ENCODE data around the gene PLPPR5. TPM values are rescaled to one million over a fixed set of nuclear protein-coding genes. Genes with fewer than 3 reads are reported as not detected.
"Not testable (repeated sequence)": the region's sequence is repeated elsewhere in the genome, so short reads cannot be mapped to it uniquely, and the experiment has no call there.

PLPPR5 gene
- total and polyA plus RNA-seq, 3 donors from 2014 or later, result 4.5 to 7.8 (median 4.8) TPM

DNA sequence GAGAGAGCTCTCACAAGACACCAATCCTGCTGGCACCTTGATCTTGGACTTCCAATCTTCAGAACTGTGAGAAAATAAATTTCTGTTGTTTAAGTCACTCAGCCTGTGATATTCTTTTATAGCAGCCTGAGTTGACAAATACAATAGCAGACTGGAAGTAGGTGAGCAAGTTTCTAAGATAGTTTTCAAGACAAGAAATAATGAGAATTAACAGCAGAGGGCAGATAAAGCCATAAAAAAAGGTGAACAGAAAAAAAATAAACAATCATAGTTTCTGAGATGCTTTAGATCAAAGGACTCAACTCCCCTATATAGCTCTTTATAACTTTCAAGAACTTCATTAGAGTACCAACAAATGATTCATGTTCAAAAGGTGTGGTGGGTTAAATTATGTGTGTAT is 119.8 kb downstream of the PLPPR5 start:
- Histone ChIP-seq H3K4me3 (no peak overlapping the region), H3K27ac (no peak overlapping the region), H3K9me3 (no peaks in the 10 kb centered on the region), H3K4me1 (no peaks in the 10 kb centered on the region), H3K36me3 (ENCODE audit: low read depth, missing control alignments) (no peaks in the 10 kb centered on the region), H3K27me3 (no peaks in the 10 kb centered on the region)
- TF ChIP-seq POLR2A (IDR thresholded peaks at IDR 0.05), result no peak
- TF ChIP-seq, protein P1, sequence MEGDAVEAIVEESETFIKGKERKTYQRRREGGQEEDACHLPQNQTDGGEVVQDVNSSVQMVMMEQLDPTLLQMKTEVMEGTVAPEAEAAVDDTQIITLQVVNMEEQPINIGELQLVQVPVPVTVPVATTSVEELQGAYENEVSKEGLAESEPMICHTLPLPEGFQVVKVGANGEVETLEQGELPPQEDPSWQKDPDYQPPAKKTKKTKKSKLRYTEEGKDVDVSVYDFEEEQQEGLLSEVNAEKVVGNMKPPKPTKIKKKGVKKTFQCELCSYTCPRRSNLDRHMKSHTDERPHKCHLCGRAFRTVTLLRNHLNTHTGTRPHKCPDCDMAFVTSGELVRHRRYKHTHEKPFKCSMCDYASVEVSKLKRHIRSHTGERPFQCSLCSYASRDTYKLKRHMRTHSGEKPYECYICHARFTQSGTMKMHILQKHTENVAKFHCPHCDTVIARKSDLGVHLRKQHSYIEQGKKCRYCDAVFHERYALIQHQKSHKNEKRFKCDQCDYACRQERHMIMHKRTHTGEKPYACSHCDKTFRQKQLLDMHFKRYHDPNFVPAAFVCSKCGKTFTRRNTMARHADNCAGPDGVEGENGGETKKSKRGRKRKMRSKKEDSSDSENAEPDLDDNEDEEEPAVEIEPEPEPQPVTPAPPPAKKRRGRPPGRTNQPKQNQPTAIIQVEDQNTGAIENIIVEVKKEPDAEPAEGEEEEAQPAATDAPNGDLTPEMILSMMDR (IDR thresholded peaks at IDR 0.05), result no peak
- no peak for DNase-seq
- intact Hi-C loops (cut with DNase I; ENCODE audit: low total_unique reads), result no loop called here

DNA sequence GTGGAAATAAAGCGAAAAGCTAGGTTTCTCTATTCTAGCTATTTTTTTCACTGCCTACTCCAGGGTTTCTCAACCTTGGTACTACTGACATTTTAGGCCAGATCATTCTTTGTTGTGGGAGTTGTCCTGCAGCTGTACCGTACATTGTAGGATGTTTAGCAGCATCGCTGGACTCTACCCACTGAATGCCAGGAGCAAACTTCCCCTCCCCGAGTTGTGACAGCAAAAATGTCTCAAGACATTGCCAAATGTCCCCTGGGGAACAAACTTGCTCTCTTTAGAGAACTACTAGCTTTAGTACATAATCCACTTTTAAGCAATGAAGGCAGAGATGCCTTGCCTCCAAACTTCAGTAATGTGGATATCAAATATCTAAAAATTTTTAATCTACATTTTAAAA is 122.8 kb downstream of the PLPPR5 start:
- no peaks in the 10 kb centered on the region for H3K9me3 ChIP-seq
- H3K4me3 ChIP-seq, result no peak overlapping the region
- intact Hi-C loops (cut with DNase I; ENCODE audit: low total_unique reads), result no loop called here
- no peak overlapping the region for H3K27ac ChIP-seq
- DNase-seq, result no peak
- no peak for TF ChIP-seq POLR2A (IDR thresholded peaks at IDR 0.05)
- TF ChIP-seq, protein P1 (IDR thresholded peaks at IDR 0.05), result no peak
- H3K36me3 ChIP-seq (ENCODE audit: low read depth, missing control alignments), result no peaks in the 10 kb centered on the region
- 86 to 89% methylated on average over 4 of the region's 4 CpGs for WGBS, 2 donors
- H3K27me3 ChIP-seq, result no peaks in the 10 kb centered on the region
- no peaks in the 10 kb centered on the region for H3K4me1 ChIP-seq

DNA sequence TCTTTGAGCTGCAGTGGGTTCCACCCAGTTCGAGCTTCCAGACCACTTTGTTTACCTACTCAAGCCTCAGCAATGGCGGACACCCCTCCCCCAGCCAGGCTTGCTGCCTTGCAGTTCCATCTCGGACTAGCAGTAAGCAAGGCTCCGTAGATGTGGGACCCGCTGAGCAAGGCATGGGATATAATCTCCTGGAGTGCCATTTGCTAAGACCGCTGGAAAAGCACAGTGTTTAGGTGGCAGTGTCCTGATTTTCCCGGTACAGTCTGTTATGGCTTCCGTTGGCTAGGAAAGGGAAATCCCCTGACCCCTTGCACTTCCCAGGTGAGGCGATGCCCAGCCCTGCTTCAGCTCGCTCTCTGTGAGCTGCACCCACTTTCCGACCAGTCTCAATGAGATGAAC is 123.4 kb downstream of the PLPPR5 start:
- H3K27ac ChIP-seq; H3K36me3 ChIP-seq (ENCODE audit: low read depth, missing control alignments); H3K9me3 ChIP-seq; H3K27me3 ChIP-seq; DNase-seq; H3K4me1 ChIP-seq; H3K4me3 ChIP-seq; intact Hi-C loops (cut with DNase I; ENCODE audit: low total_unique reads): not testable (repeated sequence)
- 90 to 94% methylated on average over 8 to 11 of the region's 11 CpGs for WGBS, 2 donors

DNA sequence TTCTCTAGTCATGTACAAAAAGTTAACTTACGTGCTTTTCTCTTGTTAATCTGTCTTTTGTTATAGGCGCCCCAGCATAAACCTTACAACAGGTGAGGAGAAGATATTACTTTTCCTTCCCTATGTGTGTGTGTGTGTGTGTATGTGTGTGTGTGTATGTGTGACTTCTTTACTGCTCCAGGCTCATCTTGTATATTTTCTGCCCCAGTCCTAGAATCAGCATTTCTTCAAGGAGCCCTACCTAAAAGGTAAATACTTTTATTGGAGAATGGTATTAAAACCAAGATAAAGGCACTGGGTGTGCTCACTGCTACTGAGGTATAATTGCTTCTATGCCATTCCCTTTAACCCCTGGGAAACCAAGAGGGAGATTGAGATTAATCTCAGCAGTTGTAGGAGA is 129.8 kb downstream of the PLPPR5 start:
- TF ChIP-seq, protein P1 (IDR thresholded peaks at IDR 0.05), result no peak
- no peak for TF ChIP-seq POLR2A (IDR thresholded peaks at IDR 0.05)
- WGBS, 2 donors, result 94 to 96% methylated on average over 2 of the region's 2 CpGs

DNA sequence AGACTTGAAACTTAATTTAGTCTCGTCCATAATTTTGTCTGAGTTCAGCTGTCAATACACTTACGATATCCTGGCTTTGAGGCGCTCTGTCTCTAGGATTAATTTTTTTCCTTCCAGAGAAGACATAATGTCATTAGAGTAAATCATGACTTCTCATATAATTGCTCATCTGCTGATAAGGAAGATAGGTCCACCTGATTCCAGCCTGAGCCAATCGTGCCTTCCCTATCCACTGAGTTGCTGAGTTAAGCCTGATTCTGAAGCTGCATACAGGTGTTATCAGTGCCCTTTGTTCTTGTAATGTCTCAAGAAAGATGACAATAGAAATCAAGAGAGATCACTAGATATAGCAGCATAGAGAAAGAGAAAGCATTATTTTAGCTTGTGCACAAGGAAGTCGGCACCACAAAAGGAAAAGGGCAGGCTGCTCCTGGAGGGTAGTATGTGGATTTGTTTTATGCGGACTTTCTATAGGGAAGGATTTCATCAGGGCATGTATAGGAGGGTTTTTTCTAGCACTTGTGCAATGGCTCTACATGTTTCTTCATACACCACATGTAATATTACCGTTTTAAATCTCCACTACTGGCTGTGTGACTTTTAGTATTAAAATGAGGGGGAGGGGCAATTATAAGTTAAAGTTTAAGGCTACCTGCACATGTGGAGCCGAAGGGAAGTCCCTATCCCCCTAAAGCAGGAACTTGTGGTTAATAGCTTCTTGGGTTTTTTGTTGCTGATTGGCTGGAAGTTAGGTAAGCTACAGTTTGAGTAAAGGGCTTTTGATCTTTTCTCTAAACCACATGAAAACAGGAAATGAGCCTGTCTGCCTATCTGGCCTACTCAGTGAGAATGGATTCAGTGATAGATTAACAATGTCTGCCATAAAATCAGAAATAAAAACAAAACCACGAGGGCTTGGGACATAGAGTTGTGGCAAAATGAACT is 133.4 kb downstream of the PLPPR5 start:
- H3K4me3 ChIP-seq, result no peak overlapping the region
- intact Hi-C loops (cut with DNase I; ENCODE audit: low total_unique reads), result no loop called here
- TF ChIP-seq POLR2A (IDR thresholded peaks at IDR 0.05), result no peak
- TF ChIP-seq, protein P1 (IDR thresholded peaks at IDR 0.05), result no peak
- no peaks in the 10 kb centered on the region for H3K4me1 ChIP-seq
- no peaks in the 10 kb centered on the region for H3K36me3 ChIP-seq (ENCODE audit: low read depth, missing control alignments)
- no peak overlapping the region for H3K27ac ChIP-seq
- H3K27me3 ChIP-seq, result no peaks in the 10 kb centered on the region
- WGBS, 2 donors, result 47 to 56% methylated on average over 9 of the region's 9 CpGs
- DNase-seq, result no peak
- no peaks in the 10 kb centered on the region for H3K9me3 ChIP-seq

More for the DNA sequence above, 129.8 kb downstream of the PLPPR5 start:
- intact Hi-C loops (cut with DNase I; ENCODE audit: low total_unique reads), result no loop called here
- Histone ChIP-seq H3K9me3 (no peaks in the 10 kb centered on the region), H3K4me1 (no peaks in the 10 kb centered on the region), H3K27me3 (no peaks in the 10 kb centered on the region), H3K4me3 (no peak overlapping the region), H3K27ac (no peak overlapping the region), H3K36me3 (ENCODE audit: low read depth, missing control alignments) (no peaks in the 10 kb centered on the region)
- no peak for DNase-seq
